ENCODE results near the gene TIMM10. TPM values are rescaled to one million over a fixed set of nuclear protein-coding genes. Genes with fewer than 3 reads are reported as not detected.

The TIMM10 gene
- total RNA-seq, 1 donor from 2014 or later, result 60.8 TPM

DNA sequence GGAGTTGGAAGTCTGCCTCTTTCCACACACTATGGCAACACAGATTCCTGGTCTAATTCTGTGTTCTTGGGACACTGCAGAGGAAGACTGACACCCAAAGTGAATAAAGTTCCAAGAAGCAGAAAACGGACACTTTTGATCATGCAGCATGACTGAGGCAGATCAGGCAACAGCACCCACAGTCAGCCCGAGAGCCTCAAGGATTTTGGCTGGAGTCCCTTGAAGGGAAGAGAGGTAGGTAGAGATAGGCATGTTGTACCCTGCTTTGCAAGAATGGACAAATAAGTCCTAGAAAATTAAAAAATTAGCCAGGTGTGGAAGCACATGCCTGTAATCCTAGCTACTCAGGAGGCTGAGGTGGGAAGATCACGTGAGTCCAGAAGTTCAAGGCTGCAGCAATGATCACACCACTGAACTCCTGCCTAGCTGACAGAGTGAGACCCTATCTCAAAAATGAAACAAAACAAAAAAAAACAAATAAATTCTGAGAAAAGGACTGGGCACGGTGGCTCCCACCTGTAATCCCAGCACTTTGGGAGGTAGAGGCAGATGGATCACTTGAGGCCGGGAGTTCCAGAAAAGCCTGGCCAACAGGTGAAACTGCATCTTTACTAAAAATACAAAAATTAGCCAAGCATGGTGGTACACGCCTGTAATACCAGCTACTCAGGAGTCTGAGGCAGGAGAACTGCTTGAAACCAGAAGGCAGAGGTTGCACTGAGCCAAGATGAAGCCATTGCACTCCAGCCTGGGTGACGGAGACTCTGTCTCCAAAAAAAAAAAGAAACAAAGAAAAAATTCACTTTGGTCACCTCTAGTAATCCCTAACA is 22.0 kb downstream of the TIMM10 start:
- intact Hi-C loops (cut with micrococcal nuclease), result no loop called here

DNA sequence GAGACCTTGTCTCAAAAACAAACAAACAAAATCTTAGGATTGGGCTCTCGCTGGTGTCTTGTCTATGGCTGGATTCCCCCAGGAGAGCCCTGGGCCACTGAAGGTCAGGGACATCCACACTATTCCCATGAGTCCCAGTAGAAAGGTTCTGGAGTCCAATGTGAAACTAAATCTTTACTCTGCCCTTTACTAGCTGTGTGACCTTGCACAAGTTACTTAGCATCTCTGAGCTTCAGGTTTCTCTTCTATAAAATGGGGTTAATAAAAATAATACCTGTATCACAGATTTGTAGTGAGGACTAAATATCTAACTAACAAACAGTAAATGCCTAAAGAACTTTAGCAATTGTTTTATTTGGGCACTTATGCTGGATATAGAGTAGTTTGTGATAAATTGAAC is 24.0 kb downstream of the TIMM10 start:
- intact Hi-C loops (cut with micrococcal nuclease), result no loop called here

DNA sequence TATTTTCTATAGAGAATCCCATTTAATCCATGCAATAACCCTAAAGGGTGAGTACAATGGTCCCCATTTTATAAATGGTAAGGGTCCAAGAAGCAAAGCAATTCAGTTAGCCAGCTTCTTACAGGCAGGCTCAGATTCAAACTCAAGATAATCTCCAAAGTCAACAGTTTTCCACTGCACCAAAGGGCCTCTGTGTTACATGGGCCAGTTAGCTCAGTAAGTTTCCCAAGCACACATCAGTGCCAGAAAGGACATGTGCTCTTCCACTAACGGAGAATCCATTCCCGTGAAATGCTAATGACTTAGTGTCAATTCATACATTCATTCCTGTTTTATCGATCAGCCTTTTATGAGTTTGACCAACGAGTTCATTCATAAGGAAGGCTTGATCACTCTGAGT is 26.0 kb downstream of the TIMM10 start:
- intact Hi-C loops (cut with micrococcal nuclease), result no loop called here

GRCh38 chr11:57502870-57503269 is 27.7 kb downstream of the TIMM10 start:
- intact Hi-C loops (cut with micrococcal nuclease), result no loop called here

GRCh38 chr11:57502376-57502775 is 28.2 kb downstream of the TIMM10 start:
- intact Hi-C loops (cut with micrococcal nuclease), result no loop called here

- intact Hi-C loops (cut with micrococcal nuclease), result no loop called here
Measured at GRCh38 chr11:57501953-57502352, 28.6 kb downstream of the TIMM10 start.

DNA sequence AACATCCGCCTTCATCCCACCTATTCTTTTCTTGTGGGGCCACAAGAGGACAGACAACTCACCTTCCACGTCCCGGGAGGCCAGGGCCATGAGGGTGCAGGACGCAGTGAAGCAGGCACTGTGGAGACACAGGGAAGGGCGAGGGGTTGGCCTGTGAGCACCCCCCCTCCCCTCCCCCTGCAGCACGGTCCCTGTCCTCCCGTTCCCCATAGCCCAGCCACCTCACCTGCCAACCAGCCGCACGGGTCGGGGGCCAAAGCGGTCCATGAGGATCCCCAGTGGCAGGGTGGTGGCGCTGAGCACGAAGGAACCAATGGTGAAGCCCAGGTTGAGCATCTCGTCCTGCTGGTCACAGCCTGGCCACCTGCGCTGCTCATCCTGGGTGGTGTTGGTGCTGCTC is 29.6 kb downstream of the TIMM10 start:
- intact Hi-C loops (cut with micrococcal nuclease), result no loop called here

DNA sequence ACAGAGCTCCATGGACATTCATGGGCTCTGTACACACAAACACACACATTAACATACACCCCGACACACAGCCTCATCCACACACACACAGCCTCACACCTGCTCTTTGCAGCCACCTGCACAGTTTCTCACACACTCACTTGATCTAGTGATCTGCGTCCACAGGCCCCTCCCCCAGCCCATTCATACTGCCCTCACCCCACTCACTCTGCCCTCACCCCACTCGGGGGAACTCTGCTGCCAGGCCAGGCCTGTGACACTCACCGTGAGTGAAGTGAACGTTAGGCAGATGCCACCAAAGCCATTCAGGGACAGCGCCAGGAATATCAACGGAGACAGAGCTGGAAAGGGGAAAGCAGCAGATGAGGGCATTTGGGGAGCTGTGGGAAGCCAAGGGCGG is 30.0 kb downstream of the TIMM10 start:
- intact Hi-C loops (cut with micrococcal nuclease), result no loop called here

DNA sequence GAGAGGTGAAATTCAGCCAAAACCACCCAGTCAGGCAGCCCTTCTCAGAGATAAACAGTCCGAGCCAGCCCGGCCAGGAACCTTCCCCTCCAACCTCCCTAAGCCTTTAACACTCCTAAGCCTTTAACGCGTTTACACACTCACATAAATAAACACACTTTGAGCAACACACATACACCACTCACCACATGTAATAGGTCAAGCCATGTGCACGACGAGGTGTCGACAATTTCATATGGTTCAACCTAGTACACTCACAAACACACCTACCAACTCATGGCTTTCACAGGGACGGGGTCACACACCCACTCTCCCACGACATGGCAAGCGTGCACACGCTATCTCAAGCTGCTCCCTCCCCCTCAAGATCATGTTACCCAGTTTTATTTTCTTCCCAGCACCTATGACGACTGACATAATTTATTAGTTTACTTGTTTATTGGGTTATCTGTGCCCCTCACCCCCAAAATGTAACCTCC is 30.5 kb downstream of the TIMM10 start:
- intact Hi-C loops (cut with micrococcal nuclease), result no loop called here

- intact Hi-C loops (cut with micrococcal nuclease), result no loop called here
Measured at GRCh38 chr11:57499413-57499982, 31.1 kb downstream of the TIMM10 start.

- intact Hi-C loops (cut with micrococcal nuclease), result no loop called here
Measured at GRCh38 chr11:57498540-57498939, 32.0 kb downstream of the TIMM10 start.

DNA sequence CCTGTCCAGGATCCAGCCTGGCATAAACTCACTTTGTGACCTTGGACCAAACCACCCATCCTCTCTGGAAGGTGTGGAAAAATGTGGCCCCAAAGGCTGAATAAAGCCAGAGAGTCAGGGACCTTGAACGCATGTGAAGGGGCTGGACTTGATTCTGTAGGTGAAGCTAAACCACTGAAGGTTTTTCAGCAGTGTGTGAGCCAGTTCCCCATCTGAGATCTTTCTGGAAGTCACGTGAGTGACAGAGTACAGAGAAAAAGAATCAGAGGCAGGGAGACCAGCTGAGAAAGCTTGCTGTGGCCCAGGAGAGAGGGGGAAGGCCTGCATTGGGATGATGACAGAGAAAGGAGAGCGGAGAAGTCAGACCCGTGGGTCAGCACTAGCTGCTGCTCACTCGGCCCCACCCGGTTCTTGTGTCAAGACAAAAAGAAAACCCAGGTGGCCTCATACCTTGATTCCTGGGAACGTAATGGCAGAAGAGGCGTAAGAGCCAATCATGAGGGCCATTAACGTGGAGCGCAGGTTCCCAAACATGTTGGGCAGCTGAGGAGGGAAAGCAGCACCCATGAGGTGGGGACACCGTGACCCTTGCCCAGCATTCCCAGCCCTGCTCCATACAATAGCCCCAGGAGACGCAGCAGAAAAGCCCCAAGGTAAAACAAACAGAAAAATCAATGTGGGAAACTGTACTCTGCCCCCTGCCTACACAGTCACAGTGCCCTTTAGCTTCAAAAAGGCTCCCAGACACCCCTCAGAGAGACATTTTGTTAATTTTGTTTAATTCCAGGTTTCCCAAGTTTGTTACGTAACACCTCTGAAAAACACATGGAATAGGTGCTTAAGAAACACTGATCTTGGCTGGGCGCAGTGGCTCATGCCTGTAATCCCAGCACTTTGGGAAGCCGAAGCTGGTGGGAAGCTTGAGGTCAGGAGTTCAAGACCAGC is 33.0 kb downstream of the TIMM10 start:
- intact Hi-C loops (cut with micrococcal nuclease), result no loop called here

DNA sequence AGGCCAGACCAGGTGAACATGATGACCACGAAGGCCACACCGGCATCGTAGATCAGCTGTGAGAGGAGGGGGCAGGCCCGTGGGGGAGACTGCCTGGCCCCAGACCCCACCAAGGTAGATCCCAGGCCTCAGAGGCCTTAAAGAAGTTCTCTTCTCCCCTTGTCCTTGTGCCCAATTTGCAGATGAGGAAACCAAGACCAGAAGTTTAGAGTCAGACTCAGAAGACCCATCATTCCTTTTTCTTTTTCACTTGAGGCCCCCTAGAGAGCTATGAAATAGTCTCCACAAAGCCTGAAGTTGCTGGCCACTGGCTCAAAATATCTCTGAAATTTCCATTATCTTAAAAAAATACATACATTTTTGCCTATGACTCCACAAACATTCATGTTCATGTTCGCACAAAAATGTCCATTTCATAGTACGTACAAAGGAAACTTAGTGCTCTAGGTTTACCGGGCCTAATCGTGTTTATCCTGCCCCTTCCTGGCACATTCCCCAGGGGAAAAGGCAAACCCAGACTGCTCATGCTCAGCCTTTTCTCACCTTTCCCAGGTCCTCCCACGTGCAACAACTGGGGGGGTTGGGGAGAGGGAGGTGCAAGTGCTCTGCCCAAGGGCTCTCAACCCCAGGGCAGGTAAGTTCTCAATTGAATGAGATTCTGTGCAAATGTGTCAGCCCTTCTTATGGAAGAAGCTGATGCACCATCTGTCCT is 34.3 kb downstream of the TIMM10 start:
- intact Hi-C loops (cut with micrococcal nuclease), result no loop called here

- intact Hi-C loops (cut with micrococcal nuclease), result loop anchor here (1.0 kb wide), 5 partner anchors 21 to 150 kb away; partner anchors contain the start of gene SLC43A1
Measured at GRCh38 chr11:57493507-57494503, 36.7 kb downstream of the TIMM10 start.

GRCh38 chr11:57491371-57492061 is 39.0 kb downstream of the TIMM10 start:
- intact Hi-C loops (cut with micrococcal nuclease), result no loop called here

DNA sequence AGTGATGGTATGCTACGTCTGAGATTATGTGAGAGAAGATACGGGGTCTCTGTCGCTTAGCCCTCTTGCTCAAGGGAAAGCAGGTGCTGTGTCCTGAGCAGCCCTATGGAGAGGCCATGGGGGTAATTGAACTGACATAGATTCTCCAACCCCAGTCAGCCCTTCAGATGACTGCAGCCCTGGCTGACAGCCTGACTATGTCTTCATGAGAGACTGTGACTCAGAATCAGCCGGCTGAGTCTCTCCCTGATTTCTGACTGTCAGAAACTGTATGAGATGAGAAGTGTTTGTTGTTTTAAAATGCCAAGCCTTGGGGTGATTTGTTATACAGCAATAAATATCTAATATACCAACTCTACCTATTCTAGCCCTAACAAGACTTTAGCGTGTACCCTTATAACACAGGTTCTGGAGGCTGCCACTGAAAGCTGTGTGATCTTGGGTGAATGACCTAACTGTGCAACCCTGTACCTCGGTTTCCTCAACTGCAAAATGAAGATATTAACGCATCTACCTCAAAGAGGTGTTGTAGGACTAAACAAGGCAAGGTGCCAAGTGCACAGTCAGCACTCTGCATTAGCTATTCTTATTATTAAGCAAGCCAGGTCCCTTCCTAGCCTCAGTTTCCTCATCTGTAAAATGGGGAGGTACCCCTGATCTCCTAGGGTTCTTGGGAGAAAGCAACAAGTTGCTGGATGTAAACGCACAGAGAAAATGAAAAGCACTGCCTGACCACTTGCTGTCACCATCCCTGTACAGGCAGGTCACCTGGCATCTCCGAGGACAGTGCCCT is 39.9 kb downstream of the TIMM10 start:
- intact Hi-C loops (cut with micrococcal nuclease), result no loop called here

DNA sequence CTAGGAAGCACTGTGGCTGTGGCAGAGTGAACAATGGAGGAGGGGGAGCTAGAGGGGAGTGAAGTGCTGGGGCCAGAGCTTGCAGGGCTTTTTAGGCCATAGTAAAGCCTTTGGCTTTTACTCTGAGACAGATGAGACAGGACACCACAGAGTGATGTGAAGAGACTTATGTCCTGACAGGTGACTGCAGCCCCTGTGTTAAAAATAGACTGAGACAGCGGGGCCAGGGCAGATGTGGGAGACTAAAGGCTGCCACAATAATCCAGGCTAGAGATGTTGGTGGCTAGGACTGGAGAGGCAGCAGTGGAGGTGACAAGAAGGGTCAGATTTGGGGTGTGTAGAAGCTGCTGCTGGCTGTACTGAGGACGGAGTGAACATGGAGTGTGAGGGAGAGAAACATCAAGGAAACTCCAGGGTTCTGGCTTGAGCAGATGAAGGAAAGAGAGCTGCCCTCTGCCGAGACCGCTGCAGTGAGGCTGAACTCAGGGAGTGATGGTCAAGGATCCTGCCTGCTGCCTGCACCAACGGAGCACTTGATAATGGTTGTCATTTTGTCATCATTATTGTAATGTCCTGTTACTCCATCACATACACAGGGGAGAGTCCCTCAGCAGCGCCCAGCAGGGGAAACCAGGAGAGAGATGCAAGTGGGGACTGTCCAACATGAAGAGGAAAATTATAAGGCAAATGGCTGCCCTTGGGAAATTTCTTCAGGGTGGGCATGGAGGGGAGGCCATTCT is 42.5 kb downstream of the TIMM10 start:
- intact Hi-C loops (cut with micrococcal nuclease), result no loop called here
